GM12878 (cell line): ENCODE results near the gene PLEKHH1. TPM values are rescaled to one million over a fixed set of nuclear protein-coding genes. Genes with fewer than 3 reads are reported as not detected.

Experiments used
- ATAC-seq: fragments of 200-7000 bp; cut with Tn5 transposase; 3 replicates; pipeline ENCODE4 v1.9.1; 2020; ENCODE audit warnings: mild to moderate bottlenecking, moderate library complexity
- BruUV-seq: library from RNA; stranded (reverse); fragments of 400-500 nt; replicated peaks from 2 replicates; lab custom pipeline; 2021; lab: Mats Ljungman, UMichigan
- CTCF ChIA-PET: fragments of 300-600 bp; sonication (Branson Sonifier 250); formaldehyde crosslinking; extraction: SDS; loops from one replicate; lab custom pipeline; 2021; ENCODE audit warnings: inconsistent platforms; lab: Yijun Ruan, JAX
- POLR2A ChIA-PET: fragments of 350-600 bp; formaldehyde crosslinking; extraction: SDS; loops from one replicate; lab custom pipeline; 2021; ENCODE audit warnings: inconsistent platforms; lab: Charles Lee
- RAD21 ChIA-PET: fragments of 300-600 bp; sonication (Branson Sonifier 250); formaldehyde crosslinking; loops from one replicate; lab custom pipeline; 2023; ENCODE audit warnings: antibody characterized with exemption; ENCODE audit not compliant: unreplicated experiment; lab: Charles Lee
- SMC1A ChIA-PET: fragments of 300-600 bp; sonication (Branson Sonifier 250); formaldehyde crosslinking; loops from one replicate; lab custom pipeline; 2023; ENCODE audit not compliant: unreplicated experiment, uncharacterized antibody; lab: Charles Lee
- DNase-seq: peaks from one replicate; pipeline ENCODE4 v3.0.0-alpha.2; 2011; ENCODE audit warnings: low read depth, low spot score
- FAIRE-seq: peaks from 3 replicates; lab custom pipeline; 2011; peaks lifted over from hg19 to GRCh38; lab: Jason Lieb, UNC
- H2AFZ ChIP-seq: 2 replicates; pipeline ENCODE4 v1.6.0; 2011; ENCODE audit warnings: low read depth, low read length, control low read depth; ENCODE audit not compliant: control insufficient read depth
- H3K27ac ChIP-seq: 2 replicates; pipeline ENCODE4 v1.5.1; 2011; ENCODE audit warnings: control low read depth; ENCODE audit not compliant: control insufficient read depth, insufficient read depth
- H3K27me3 ChIP-seq, 2 experiments: replicated peaks in 1 of 2; 2 replicates each; pipeline versions ENCODE4 v1.6.0 to v1.6.1; 2011; ENCODE audit warnings: low read length in 1 of 2; ENCODE audit not compliant: control insufficient read depth in 2 of 2, insufficient read depth in 2 of 2
- H3K36me3 ChIP-seq, 2 experiments: 2 replicates each; pipeline ENCODE4 v1.5.1; 2011; ENCODE audit warnings: low read length in 1 of 2; ENCODE audit not compliant: control insufficient read depth in 2 of 2, insufficient read depth in 2 of 2
- H3K4me1 ChIP-seq: 2 replicates; pipeline ENCODE4 v1.6.1; 2011; ENCODE audit warnings: mild to moderate bottlenecking, low read length, moderate library complexity, mixed read lengths; ENCODE audit not compliant: control insufficient read depth, insufficient read depth
- H3K4me2 ChIP-seq: 2 replicates; pipeline ENCODE4 v1.6.0; 2011; ENCODE audit warnings: control low read depth; ENCODE audit not compliant: control insufficient read depth, insufficient read depth
- H3K4me3 ChIP-seq: fragments of 200-600 bp; sonication (generic); 2 replicates; pipeline ENCODE4 v1.5.1; 2016
- H3K79me2 ChIP-seq: 2 replicates; pipeline ENCODE4 v1.6.0; 2011; ENCODE audit warnings: low read length; ENCODE audit not compliant: control insufficient read depth, insufficient read depth
- H3K9ac ChIP-seq: 2 replicates; pipeline ENCODE4 v1.8.0; 2011; ENCODE audit warnings: low read length, control low read depth, mixed read lengths; ENCODE audit not compliant: control insufficient read depth, insufficient read depth
- H3K9me3 ChIP-seq: replicated peaks from 3 replicates; pipeline ENCODE4 v1.5.1; 2011; ENCODE audit warnings: mild to moderate bottlenecking, low read length; ENCODE audit not compliant: control insufficient read depth, insufficient read depth
- H4K20me1 ChIP-seq: 2 replicates; pipeline ENCODE4 v1.6.0; 2011; ENCODE audit not compliant: control insufficient read depth, insufficient read depth
- BACH1 ChIP-seq: fragments of 450-650 bp; IDR thresholded peaks from 2 replicates; pipeline ENCODE4 v1.6.1; 2017; ENCODE audit warnings: mild to moderate bottlenecking, borderline replicate concordance
- IKZF1 ChIP-seq: fragments of 450-650 bp; conservative IDR thresholded peaks from 2 replicates; pipeline ENCODE4 v1.6.1; 2017; ENCODE audit warnings: antibody characterized with exemption, mild to moderate bottlenecking
- KAT2A ChIP-seq: conservative IDR thresholded peaks from 2 replicates; pipeline ENCODE4 v1.6.1; 2011; ENCODE audit warnings: low read depth, low read length; ENCODE audit not compliant: control insufficient read depth
- MEF2A ChIP-seq: IDR thresholded peaks from 2 replicates; pipeline ENCODE4 v1.6.1; 2011; ENCODE audit warnings: low read depth, mild to moderate bottlenecking, low read length, moderate library complexity; ENCODE audit not compliant: insufficient read depth
- MYB ChIP-seq: fragments of 150-350 bp; IDR thresholded peaks from 2 replicates; pipeline ENCODE4 v1.6.1; 2014; ENCODE audit warnings: mild to moderate bottlenecking, low read depth, low read length, borderline replicate concordance
- MYC ChIP-seq: IDR thresholded peaks from 2 replicates; pipeline ENCODE4 v1.6.1; 2011; ENCODE audit warnings: mild to moderate bottlenecking, low read length, moderate library complexity, inconsistent platforms; ENCODE audit not compliant: insufficient read depth, insufficient replicate concordance, insufficient read length, severe bottlenecking
- NBN ChIP-seq: fragments of 450-650 bp; IDR thresholded peaks from 2 replicates; pipeline ENCODE4 v1.6.1; 2016
- PRDM15 ChIP-seq: fragments of 450-650 bp; formaldehyde crosslinking; IDR thresholded peaks from 2 replicates; pipeline ENCODE4 v1.4.0; 2020; ENCODE audit warnings: mild to moderate bottlenecking, moderate library complexity
- RAD51 ChIP-seq: fragments of 450-650 bp; IDR thresholded peaks from 2 replicates; pipeline ENCODE4 v1.6.1; 2016; ENCODE audit warnings: moderate library complexity, mild to moderate bottlenecking, inconsistent platforms
- RUNX3 ChIP-seq: IDR thresholded peaks from 2 replicates; pipeline ENCODE4 v1.6.1; 2012; ENCODE audit warnings: low read length, inconsistent platforms
- SMAD5 ChIP-seq: IDR thresholded peaks from 2 replicates; pipeline ENCODE4 v1.6.1; 2016; ENCODE audit warnings: antibody characterized with exemption, low read depth
- SREBF1 ChIP-seq: IDR thresholded peaks from 2 replicates; pipeline ENCODE4 v1.6.1; 2012; ENCODE audit warnings: mild to moderate bottlenecking, low read length
- TBL1XR1 ChIP-seq: IDR thresholded peaks from 2 replicates; pipeline ENCODE4 v1.6.1; 2012; ENCODE audit warnings: low read depth, low read length, improper control_type of control experiment
- YBX1 ChIP-seq: fragments of 450-650 bp; IDR thresholded peaks from 2 replicates; pipeline ENCODE4 v1.6.1; 2016; ENCODE audit warnings: antibody characterized with exemption
- ZBTB33 ChIP-seq: fragments of 450-650 bp; IDR thresholded peaks from 2 replicates; pipeline ENCODE4 v1.6.1; 2017; ENCODE audit warnings: mild to moderate bottlenecking
- ZNF622 ChIP-seq: fragments of 450-650 bp; IDR thresholded peaks from 2 replicates; pipeline ENCODE4 v1.6.1; 2017; ENCODE audit warnings: mild to moderate bottlenecking, inconsistent platforms
- WGBS: methylation state at CpG from one replicate; pipeline ENCODE4 v1.1.6; 2016; ENCODE audit warnings: low lambda C conversion rate; ENCODE audit not compliant: insufficient replicate concordance, insufficient coverage; ENCODE audit errors: missing lambda C conversion rate; 5-methylcytosine and 5-hydroxymethylcytosine counted together
- in situ Hi-C: fragments of 300-500 bp; cut with MboI; formaldehyde crosslinking; loops from 9 replicates; pipeline ENCODE4 v1.14.3; 2018; ENCODE audit warnings: mixed read lengths
- intact Hi-C: fragments of 100-400 bp; cut with micrococcal nuclease; formaldehyde crosslinking; loops from one replicate; pipeline ENCODE4 v1.14.2; 2022; ENCODE audit not compliant: unreplicated experiment
- polyA plus RNA-seq, 11 experiments: library from polyadenylated mRNA; depleted of rRNA in 4 of 11; unstranded in 6 of 11; stranded (reverse) in 5 of 11; fragments of >200 nt; fragmentation: Nextera tagmentation in 4 of 11; fragmentation: Illumina TruSeq in 1 of 11; extraction: Ambion mirVana in 4 of 11; extraction: Trizol in 1 of 11; gene quantifications; 1 replicate in 1 of 11; 2 replicates in 10 of 11; pipeline versions ENCODE4 v1.2.1 to v1.2.3, GENCODE V29; 2011 to 2016; ENCODE audit warnings: inconsistent platforms in 2 of 11, missing spikeins in 2 of 11, low read depth in 1 of 11
- total RNA-seq, 4 experiments: library from RNA; depleted of rRNA in 3 of 4; stranded (reverse); fragments of >200 nt in 3 of 4; fragmentation: Illumina TruSeq in 1 of 4; extraction: Trizol in 1 of 4; gene quantifications; 2 replicates each; pipeline versions ENCODE4 v1.2.1 to v1.2.3, GENCODE V29; 2013 to 2021

PLEKHH1 gene
- total and polyA plus RNA-seq, 10 of the 15 experiments (the other 5 are each of a cell fraction or from before 2014, with no cell fraction given), result 0.11 to 0.95 (median 0.41) TPM

- TF ChIP-seq SMAD5 (no peak), MYC (no peak)
- TF ChIP-seq, all 136 proteins: peak for 0
These were observed 48.6 kb downstream of the PLEKHH1 start (continued) for GRCh38 chr14:67581643-67582042.

GRCh38 chr14:67582061-67582460 lies 49.0 kb downstream of the PLEKHH1 start:
- Histone ChIP-seq H3K79me2 (no peaks in the 10 kb centered on the region), H4K20me1 (no peaks in the 10 kb centered on the region), H3K4me3 (no peak overlapping the region), H3K9ac (no peak overlapping the region), H3K27ac (no peak overlapping the region), H3K9me3 (no peaks in the 10 kb centered on the region), H3K36me3 (no peaks in the 10 kb centered on the region), H3K27me3 (no peaks in the 10 kb centered on the region), H3K4me1 (no peaks in the 10 kb centered on the region), H2AFZ (no peak overlapping the region), H3K4me2 (no peak overlapping the region)
- no TSS peak for BruUV-seq
- in situ Hi-C loops (loop anchor here (5.0 to 10.0 kb wide), 2 partner anchors 85 to 123 kb away; partner anchors contain the start of gene RDH12), intact Hi-C loops (no loop called here)
- ChIA-PET SMC1A (interaction anchor here (0.7 to 12.1 kb wide), 8 partner anchors 10 to 125 kb away, joined by 3 to 206 read pairs (median 10); partner anchors contain the start of genes ARG2 and RDH12), CTCF (interaction anchor here (0.9 to 27.6 kb wide), 10 partner anchors 8 to 158 kb away, joined by 3 to 583 read pairs (median 10); partner anchors contain the start of genes PIGH, RDH11 and RDH12), RAD21 (interaction anchor here (0.5 to 11.1 kb wide), 5 partner anchors 37 to 130 kb away, joined by 3 to 153 read pairs (median 5); partner anchors contain the start of gene RDH12), POLR2A (no interaction called here)
- ATAC-seq (no peak), DNase-seq (no peak), FAIRE-seq (no peak)
- WGBS, result 76% methylated on average over 7 of the region's 7 CpGs
- TF ChIP-seq TBL1XR1 (no peak), RAD51 (no peak), MYB (no peak), IKZF1 (no peak), RUNX3 (no peak), SREBF1 (no peak), PRDM15 (CRISPR knock-in tag) (no peak), YBX1 (no peak), BACH1 (no peak), KAT2A (no peak), MEF2A (no peak), ZNF622 (no peak), NBN (no peak), ZBTB33 (no peak)
